Posterior vena cava (tissue), 2 donors: ENCODE data around the gene SNAPC2. TPM values are rescaled to one million over a fixed set of nuclear protein-coding genes. Genes with fewer than 3 reads are reported as not detected.
"Not testable (repeated sequence)": the region's sequence is repeated elsewhere in the genome, so short reads cannot be mapped to it uniquely, and the experiment has no call there.

Source experiments
- DNase-seq: peaks from one replicate; pipeline ENCODE4 v3.0.0-alpha.2; 2020; ENCODE audit warnings: low spot score
- intact Hi-C, 2 donors: fragments of 100-400 bp; cut with DNase I; formaldehyde crosslinking; loops; one replicate each; pipeline versions ENCODE4 v1.14.1 to v1.14.2; 2022 to 2023
- total RNA-seq, 2 donors: library from RNA; stranded (reverse); fragmentation: NEBNext Ultra II Directional; extraction: Animal tissue kit (Norgen Biotek cat#: 25700); gene quantifications; one replicate each; pipeline ENCODE4 v1.2.1, GENCODE V29; 2021
- donor health status: DM: yes; HTN: yes; CAD: no.
- donor health status: DM: yes; HTN: yes; CAD: no.

SNAPC2 gene
- total RNA-seq, 2 donors from 2014 or later, result 25.4 to 28.7 TPM

DNA sequence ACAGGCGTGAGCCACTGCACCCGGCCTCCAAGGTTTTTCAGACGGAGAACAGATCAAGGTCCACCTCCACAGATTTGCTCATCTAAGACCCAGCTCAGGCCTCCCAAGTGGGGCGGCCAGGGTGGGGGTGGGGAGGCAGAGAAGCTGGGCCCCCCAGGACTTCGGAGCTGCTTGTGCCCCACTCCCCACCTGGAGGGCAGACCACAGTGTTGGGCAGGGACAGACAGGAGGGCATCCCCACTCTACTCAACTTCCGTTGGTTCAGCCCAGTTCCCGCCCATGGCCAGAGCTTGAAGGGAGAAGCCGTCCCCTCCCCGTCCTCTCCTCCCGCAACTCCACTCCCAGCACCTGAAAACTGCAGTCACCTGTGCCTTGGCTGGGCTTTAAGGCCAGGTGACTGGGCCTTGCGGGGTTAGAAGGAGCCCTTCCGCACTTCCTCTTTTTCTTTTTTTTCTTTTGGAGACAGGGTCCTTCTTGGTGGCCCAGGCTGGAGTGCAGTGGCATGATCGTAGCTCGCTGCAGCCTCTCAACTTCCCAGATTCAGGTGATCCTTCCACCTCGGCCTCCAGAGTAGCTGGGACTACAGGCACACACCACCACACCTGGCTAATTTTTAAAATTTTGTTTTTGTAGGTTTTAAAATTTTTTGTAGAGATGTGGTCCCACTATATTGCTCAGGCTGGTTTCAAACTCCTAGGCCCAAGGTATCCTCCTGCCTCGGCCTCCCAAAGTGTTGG is 32.6 kb upstream of the SNAPC2 start:
- DNase-seq, result no peak
- intact Hi-C loops, result no loop called here

DNA sequence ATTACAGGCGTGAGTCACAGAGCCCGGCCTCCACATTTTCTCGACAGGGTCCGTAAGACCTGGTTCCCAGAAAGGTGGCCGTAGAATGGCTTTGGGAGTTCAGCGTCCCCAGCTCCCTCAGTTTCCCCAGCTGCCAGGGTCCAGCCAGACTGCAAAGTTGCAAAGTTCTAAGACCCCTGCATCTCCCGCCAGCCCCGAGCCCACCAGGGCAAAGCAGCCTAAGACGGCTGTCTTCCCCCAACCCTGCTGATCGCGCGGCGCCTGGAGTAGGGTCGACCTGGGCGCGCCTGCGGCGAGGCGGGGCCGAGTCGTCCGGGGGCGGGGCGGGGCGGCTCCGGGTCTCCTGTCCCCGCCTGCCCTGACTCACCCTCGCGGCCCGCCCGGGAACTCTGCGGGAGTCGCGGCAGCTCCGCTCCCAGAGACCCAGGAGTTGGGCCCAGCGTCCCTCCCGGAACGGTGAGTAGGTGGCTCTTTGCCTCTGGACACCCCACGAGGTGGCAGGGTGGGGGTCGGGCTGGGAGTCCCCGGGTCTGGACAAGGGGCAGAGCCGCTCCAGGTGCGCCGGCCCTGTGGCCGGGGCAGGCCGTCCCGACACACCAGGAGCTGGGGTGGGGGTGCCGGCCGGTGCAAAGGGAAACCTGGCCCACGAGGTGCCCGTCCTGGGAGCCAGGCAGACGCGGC is 31.9 kb upstream of the SNAPC2 start, which contains the start of gene LRRC8E:
TSS of gene LRRC8E (plus strand) at position 366 of the 681 bp plus-strand sequence. CDS start 7,094 bp downstream, outside the sequence.
- DNase-seq, result no peak

DNA sequence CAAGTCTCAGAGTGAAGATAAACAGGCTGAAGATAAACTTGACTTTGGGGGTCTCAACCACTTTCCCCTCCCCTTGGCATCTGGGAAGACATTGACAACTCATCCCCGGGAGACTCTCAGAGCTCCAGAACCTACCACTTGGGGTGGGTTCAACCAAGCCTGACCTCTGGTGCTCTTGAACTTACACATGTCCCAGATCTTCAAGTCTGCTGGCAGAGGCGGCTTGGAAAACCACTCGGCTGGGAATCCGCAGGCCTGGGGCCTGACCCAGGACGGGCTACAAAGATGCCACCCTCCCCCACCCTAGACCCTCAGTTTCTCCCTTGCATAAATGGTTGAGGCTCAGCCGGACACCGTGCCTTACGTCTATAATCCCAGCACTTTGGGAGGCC is 31.3 kb upstream of the SNAPC2 start:
- no peak for DNase-seq
- intact Hi-C loops, result no loop called here

More for the DNA sequence above, 31.9 kb upstream of the SNAPC2 start, which contains the start of gene LRRC8E:
- intact Hi-C loops, result no loop called here

DNA sequence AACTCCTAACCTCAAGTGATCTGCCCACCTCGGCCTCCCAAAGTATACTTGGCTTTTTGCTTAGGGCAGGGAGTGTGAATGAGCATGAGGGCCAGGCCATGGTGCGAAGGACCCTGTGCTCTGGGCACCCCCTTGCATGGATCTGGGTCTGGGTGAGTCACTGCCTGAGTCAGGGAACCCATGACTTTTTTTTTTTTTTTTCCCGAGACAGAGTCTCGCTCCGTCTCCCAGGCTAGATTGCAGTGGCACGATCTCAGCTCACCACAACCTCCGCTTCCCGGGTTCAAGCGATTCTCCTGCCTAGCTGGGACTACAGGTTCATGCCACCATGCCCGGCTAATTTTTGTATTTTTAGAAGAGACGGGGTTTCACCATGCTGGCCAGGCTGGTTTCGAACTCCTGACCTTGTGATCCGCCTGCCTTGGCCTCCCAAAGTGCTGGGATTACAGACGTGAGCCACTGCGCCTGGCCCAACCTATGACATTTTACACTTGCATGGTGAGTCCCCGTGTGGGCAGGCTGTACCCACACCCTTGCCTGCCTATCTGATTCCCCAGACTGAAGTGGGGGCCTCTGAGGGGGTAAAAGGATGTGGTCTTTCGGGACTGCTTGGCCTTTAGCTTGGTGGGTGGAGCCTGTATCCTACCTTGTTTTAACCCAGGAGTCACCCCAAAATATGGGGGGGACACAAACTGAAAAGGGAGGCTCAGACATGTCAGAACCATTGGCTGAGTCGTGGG is 26.6 kb upstream of the SNAPC2 start:
- intact Hi-C loops, result not testable (repeated sequence)

DNA sequence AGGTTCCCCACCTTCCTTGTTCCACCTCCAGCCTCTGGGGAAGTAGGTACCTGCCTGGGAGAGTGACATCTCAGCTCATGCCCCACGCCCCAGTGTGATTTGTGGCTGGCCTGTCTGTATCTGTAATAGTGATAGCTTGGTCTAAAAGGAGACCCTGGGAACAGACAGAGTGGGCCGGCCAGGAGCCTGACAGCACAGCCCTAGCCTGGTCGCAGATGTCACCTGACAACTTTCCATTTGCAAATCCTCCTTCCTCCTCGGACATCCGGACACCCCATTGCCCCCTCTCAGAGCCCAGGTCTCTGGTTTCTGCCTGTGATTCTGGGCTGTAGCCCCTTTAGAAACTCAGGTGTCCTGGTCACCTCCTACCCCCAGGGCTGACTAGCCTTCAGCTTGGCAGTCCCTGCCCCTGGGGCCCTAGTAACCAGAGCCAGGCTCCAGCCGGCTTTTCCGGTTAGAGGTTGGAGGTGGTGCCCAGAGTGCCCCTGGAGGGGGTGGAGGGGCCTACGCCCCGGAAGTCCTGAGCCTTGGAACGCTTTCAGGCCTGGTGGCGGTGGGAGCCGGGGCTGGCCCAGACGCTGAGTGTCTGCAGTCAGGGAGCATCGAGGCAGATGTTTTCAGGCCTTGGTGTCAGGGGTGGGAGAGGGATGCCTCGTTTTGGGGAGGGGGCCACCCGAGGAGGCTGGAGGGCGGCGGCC is 25.4 kb upstream of the SNAPC2 start:
- intact Hi-C loops, result no loop called here

More for the DNA sequence above, 26.6 kb upstream of the SNAPC2 start:
- not testable (repeated sequence) for DNase-seq

DNA sequence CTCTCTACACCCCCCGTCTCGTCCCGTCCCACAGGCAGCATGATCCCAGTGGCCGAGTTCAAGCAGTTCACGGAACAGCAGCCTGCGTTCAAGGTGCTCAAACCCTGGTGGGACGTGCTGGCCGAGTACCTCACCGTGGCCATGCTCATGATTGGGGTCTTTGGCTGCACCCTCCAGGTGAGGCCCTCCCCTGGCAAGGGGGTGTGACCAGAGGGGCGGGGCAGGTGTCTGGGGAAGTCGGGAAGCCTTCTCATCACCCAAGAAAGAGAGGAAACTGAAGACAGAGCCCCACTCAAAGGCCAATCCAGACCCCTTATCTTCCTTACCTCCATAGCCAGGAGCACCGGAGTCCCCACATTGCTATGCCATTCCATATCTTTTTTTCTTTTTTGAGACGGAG is 24.6 kb upstream of the SNAPC2 start:
- intact Hi-C loops, result no loop called here
- no peak for DNase-seq

More for the DNA sequence above, 25.4 kb upstream of the SNAPC2 start:
- no peak for DNase-seq

DNA sequence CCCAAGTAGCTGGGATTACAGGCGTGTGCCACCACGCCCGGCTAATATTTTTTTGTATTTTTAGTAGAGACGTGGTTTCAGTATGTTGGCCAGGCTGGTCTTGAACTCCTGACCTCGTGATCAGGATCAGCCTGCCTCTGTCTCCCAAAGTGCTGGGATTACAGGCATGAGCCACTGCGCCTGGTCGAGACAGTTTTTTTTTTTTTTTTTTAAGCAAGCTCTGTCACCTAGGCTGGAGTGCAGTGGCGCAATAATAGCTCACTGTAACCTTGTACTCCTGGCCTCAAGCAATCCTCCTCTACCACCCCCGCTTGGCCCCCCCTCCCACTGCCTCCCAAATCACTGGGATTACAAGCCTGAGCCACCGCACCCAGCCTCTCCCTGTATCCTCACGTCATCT is 22.8 kb upstream of the SNAPC2 start:
- DNase-seq, result no peak
- intact Hi-C loops, result no loop called here

DNA sequence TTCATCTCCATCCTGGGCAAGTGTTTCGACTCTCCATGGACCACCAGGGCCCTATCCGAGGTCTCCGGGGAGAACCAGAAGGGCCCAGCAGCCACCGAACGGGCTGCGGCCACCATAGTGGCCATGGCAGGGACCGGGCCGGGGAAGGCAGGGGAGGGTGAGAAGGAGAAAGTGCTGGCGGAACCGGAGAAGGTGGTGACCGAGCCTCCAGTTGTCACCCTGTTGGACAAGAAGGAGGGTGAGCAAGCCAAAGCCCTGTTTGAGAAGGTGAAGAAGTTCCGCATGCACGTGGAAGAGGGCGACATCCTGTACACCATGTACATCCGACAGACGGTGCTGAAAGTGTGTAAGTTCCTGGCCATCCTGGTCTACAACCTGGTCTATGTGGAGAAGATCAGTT is 21.2 kb upstream of the SNAPC2 start:
- DNase-seq, result no peak
- intact Hi-C loops, result no loop called here

DNA sequence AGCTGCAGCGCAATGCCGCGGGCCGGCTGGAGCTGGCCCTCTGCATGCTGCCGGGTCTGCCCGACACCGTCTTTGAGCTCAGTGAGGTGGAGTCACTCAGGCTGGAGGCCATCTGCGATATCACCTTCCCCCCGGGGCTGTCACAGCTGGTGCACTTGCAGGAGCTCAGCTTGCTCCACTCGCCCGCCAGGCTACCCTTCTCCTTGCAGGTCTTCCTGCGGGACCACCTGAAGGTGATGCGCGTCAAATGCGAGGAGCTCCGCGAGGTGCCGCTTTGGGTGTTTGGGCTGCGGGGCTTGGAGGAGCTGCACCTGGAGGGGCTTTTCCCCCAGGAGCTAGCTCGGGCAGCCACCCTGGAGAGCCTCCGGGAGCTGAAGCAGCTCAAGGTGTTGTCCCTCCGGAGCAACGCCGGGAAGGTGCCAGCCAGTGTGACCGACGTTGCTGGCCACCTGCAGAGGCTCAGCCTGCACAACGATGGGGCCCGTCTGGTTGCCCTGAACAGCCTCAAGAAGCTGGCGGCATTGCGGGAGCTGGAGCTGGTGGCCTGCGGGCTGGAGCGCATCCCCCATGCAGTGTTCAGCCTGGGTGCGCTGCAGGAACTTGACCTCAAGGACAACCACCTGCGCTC is 20.3 kb upstream of the SNAPC2 start:
- intact Hi-C loops, result no loop called here
- peak; percentile 77 for DNase-seq

DNA sequence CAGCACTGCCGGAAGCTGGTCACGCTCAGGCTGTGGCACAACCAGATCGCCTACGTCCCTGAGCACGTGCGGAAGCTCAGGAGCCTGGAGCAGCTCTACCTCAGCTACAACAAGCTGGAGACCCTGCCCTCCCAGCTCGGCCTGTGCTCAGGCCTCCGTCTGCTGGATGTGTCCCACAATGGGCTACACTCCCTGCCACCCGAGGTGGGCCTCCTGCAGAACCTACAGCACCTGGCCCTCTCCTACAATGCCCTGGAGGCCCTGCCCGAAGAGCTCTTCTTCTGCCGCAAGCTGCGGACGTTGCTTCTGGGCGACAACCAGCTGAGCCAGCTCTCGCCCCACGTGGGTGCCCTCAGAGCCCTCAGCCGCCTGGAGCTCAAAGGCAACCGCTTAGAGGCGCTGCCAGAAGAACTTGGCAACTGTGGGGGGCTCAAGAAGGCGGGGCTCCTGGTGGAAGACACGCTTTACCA is 19.7 kb upstream of the SNAPC2 start:
- DNase-seq, result peak; percentile 70
- intact Hi-C loops, result no loop called here

DNA sequence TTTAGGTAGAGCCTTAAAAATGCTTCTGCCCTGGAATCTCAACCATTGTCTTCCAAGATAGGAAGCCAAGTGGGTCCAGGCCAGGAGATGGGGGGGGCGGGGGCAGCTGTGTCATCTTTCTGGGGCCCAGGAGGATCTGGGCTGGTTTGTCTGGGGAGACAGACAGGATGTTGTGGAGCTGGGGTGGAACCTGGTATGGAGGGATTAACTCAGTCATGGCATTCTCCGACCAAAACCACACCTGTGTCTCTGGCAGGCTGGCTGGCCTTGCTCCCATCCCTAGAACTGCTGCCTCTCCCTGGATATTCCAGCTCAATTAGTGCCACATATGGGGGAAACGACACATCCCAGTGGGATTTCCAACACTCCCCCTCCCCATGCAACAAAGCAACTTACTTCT is 19.2 kb upstream of the SNAPC2 start:
- intact Hi-C loops, result no loop called here

DNA sequence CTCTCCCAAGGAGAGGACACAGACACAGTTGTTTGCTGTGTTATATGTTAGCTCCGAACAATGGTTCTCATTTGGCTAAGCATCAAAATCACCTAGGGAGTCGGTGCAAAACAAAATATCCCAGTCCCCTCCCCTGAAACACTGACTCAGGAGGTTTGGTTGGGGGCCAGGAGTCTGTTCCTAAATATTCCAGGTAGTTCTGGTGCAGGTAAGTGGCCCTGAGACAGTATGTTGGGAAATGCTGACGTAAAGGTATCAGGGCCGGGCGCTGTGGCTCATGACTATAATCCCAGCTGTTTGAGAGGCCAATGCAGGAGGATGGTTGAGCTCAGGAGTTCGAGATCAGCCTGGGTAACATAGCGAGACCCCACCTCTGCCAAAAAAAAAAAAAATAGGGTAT is 18.8 kb upstream of the SNAPC2 start:
- intact Hi-C loops, result no loop called here

More for the DNA sequence above, 19.2 kb upstream of the SNAPC2 start:
- DNase-seq, result no peak

DNA sequence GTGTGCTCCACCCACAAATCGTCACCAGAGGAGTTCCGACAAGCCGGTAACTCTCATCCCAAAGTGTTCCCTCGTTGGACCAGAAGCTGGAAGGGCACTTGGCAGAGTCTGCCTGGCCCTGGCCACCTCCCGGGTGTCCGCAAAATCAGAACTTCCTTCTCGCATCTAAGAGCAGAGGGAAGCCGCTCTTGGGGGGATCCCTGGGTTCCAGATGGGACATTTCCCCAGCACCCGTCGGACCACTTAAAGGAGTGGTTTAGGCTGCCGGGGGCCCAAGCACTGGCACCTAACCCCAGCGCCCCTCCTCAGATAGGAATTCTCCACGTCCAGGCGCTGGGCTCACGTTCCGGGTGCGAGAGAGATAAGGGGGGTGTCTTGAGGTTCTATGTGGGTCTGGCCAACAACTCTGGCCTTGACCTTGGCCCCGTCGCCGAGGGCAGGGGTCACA is 17.3 kb upstream of the SNAPC2 start:
- DNase-seq, result no peak
- intact Hi-C loops, result no loop called here

More for the DNA sequence above, 18.8 kb upstream of the SNAPC2 start:
- no peak for DNase-seq

DNA sequence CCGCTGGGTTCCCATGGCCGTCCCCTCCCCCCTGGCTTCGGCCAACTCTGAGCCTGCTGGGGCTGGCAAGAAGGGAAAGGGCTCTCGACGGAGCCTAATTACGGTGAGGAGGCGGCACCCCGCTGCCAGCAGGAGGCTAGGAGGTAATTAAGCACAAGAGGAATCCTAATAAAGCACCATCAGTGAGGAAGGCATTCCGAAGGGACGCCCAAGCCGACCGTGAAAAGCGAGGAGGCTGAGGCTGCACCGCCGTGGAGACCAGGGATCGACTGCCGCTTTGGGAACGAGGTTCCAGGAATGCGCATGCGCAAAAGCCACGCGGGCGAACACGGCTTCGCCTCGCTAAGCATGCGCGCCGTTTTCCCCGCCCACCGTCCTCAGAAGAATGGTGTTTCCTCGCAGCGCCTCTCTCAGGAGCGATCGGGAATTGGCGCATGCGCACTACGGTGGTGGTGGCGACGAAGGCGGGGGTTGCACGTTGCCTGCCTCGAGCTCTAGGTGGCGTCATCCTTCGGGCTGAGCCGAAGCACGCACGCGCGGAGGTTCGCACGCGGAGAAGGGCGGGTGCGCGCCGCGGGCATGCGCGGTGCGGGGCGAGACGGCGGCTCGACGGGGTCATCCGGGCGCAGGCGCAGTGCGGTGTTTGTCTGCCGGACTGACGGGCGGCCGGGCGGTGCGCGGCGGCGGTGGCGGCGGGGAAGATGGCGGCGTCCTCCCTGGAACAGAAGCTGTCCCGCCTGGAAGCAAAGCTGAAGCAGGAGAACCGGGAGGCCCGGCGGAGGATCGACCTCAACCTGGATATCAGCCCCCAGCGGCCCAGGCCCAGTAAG is 16.7 kb upstream of the SNAPC2 start, which contains the start of gene MAP2K7:
TSS of gene MAP2K7 (plus strand) at position 634 of the 830 bp plus-strand sequence. CDS start at position 702, 68 bp downstream.
- intact Hi-C loops, result no loop called here

DNA sequence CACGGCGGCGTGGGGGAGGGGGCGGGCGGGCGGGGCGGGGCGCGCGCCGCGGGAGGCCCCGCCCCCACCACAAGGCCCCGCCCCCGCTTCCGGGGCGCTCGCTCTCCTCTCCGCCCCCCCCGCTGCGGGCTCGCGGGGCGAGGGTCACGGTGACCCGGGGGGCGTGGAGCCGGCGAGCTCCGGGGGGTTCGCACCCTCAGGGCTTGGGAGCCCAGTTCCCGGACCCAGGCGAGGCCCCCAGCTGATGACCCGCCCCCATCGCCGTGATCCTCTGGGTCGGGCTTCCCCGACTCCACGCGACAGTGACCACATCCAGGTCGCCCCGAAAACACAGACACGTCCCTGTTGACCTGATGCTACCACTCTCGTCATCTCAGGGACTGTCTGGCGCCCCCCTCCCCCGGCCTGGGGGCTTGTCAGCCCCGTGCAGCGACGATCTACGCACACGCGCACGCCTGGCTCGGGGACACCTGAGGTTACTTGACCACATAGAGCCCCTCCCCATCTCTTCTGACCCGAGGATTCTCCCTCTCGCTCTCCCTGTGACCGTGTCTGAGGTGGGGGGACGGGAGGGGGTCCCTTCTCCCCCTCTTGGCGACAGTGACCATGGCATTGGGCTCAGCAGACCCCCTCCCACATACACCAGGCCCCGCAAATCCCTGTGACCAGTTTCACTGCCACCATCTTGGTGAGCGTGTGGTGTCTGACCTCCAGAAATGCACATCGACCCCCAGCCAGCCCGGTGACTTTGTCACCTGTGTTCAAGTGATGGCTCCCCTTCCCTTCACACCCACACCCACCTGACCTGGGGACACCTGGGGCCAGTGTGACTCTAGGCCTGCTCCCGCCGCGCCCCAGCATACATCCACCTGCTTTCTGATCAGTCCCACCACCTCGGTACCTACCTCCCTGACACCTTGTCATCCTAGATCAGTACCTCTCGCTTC is 15.8 kb upstream of the SNAPC2 start:
- DNase-seq, result no peak
- intact Hi-C loops, result no loop called here

More for the DNA sequence above, 16.7 kb upstream of the SNAPC2 start, which contains the start of gene MAP2K7:
- peak; percentile 100 for DNase-seq

DNA sequence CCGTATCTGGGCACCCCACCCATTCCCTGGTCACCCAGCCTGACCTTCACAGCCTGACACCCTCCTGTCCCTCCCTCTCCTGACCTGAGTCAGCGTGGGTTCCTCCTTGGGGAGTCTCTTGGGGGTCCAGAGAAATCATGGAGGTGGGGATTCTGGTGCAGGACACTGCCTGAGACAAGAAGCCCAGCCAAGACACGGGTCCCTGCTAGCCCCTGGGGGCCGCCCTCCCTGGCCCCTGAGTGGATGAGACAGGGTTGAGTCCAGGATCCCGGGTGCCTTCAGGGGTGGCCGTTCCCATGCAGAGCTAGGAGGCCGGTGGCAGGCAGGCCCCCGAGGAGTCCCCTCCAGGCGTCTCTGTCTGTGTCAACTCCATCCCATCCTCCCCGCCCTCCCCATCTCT is 14.9 kb upstream of the SNAPC2 start:
- intact Hi-C loops, result no loop called here
- DNase-seq, result no peak

DNA sequence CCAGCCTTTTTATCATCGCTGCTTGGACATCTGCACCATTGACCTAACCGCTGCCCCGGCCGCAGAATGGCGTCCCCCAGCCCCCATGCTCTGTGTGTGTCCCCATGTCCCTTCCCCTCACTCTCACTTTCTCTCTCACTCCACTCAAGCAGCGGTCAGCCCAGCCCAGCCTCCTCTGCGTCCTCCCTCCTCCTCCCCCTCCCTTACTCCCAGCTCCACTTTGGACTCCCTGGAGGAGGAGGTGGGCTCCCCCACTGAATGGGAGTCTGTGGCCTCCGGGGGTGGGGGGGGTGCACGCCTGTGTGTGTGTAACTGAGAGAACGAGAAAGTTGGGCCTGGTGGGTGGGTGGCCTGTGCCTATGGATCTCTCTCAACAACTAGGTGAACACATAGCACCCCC is 14.3 kb upstream of the SNAPC2 start:
- DNase-seq, result no peak
- intact Hi-C loops, result no loop called here
